Duodenal mucosa (tissue), 2 donors: ENCODE data around the gene LRRC15.

Experiments used
- H3K27ac ChIP-seq: one replicate; pipeline ENCODE4 v1.7.0; 2013; ENCODE audit warnings: low read depth, low read length
- H3K27me3 ChIP-seq, 2 donors: one replicate each; pipeline ENCODE4 v1.7.0; 2013; ENCODE audit warnings: low read length in 2 of 2, control low read depth in 1 of 2; ENCODE audit not compliant: insufficient read depth in 2 of 2, control insufficient read depth in 1 of 2
- H3K36me3 ChIP-seq, 2 donors: one replicate each; pipeline ENCODE4 v1.7.0; 2013; ENCODE audit warnings: low read length in 2 of 2, control low read depth in 1 of 2; ENCODE audit not compliant: insufficient read depth in 2 of 2, control insufficient read depth in 1 of 2
- H3K4me1 ChIP-seq, 2 donors: one replicate each; pipeline ENCODE4 v1.7.0; 2013; ENCODE audit warnings: low read length in 2 of 2, control low read depth in 1 of 2; ENCODE audit not compliant: insufficient read depth in 2 of 2, control insufficient read depth in 1 of 2
- H3K4me3 ChIP-seq, 2 donors: one replicate each; pipeline ENCODE4 v1.7.0; 2013; ENCODE audit warnings: low read length in 2 of 2, low read depth in 1 of 2
- H3K9ac ChIP-seq, 2 donors: one replicate each; pipeline ENCODE4 v1.7.0; 2013; ENCODE audit warnings: low read length in 2 of 2, low read depth in 1 of 2
- H3K9me3 ChIP-seq, 2 donors: one replicate each; pipeline ENCODE4 v1.7.0; 2013; ENCODE audit warnings: low read length in 2 of 2, control low read depth in 1 of 2; ENCODE audit not compliant: control insufficient read depth in 1 of 2

The LRRC15 gene

DNA sequence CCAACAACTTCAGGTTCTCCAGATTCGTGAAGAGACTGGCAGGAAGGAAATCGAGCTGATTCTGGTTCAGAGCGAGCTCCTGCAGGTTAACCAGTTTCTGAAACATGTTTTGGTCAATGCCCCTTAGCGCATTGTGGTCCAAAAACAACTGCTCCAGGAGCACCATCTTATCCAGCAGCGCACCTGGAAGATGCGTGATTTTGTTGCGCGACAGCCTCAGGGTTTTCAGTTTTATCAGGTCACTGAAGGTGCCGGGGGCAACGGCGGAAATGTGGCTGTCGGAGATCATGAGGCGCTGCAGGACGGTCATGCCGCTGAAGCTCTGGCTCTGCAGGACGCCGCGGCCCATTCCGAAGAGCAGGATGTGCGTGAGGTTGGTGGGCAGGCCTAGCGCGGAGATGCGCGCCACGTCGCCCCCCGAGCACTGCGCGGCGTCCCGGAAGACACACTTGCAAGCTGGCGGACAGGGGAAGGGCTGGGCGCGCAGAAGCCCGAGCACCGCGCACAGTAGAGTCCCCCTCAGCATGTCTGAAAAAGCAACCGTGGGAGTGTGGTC lies 28.3 kb upstream of the LRRC15 start:
- no peak overlapping the region for H3K9ac ChIP-seq
- peaks cover 0 to 17% of the 10 kb centered on the region in 2 donors for H3K27me3 ChIP-seq
- no peaks in the 10 kb centered on the region for H3K9me3 ChIP-seq
- H3K4me1 ChIP-seq = peaks cover 20 to 22% of the 10 kb centered on the region in 2 donors
- H3K36me3 ChIP-seq = no peaks in the 10 kb centered on the region
- H3K4me3 ChIP-seq = peak overlapping the region; percentile 39 to 43
- H3K27ac ChIP-seq = no peak overlapping the region

DNA sequence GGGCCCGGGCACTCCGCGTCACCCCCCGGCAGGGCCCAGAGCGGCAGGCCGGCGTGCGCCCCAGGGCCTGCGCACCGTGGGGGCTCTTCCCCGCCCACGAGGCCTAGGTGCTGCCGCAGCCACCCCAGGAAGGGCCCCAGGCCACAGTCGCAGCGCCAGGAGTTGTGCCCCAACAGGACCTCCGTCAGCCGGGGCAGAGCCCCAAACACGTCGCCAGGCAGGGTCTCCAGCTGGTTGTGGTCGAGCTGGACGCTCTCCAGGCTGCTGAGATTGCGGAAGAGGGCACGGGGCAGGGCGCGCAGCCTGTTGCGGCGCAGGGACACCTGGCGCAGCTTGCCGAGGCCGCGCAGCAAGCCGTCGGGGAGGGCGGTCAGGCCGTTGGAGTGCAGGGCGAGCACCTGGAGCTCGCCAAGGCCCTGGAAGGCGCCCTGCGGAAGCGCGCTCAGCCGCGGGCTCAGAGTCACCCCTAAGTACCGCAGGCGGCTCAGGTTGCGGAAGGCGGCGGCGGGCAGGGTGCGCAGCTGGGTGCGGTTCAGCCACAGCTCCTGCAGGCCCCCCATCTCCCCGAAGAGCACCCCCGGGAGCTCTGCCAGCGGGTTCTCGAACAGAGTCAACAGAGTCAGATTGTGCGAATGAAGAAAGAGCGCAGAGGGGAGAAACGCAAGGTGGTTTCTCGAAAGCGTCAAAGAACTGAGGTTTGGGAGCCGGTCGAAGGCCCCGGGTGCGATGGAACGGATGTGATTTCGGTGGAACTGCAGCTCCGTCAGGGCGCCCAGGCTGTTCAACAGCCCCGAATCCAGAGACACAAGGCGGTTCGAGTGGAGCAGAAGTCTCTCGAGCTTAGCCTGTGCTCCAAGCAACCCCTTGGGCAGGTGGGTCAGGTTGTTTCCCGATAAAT lies 27.6 kb upstream of the LRRC15 start:
- no peak overlapping the region for H3K9ac ChIP-seq
- H3K9me3 ChIP-seq = no peaks in the 10 kb centered on the region
- no peak overlapping the region for H3K27ac ChIP-seq
- peaks cover 0 to 17% of the 10 kb centered on the region in 2 donors for H3K27me3 ChIP-seq
- H3K4me3 ChIP-seq = peak overlapping the region; percentile 29 to 43
- H3K4me1 ChIP-seq = peaks cover 20 to 22% of the 10 kb centered on the region in 2 donors
- H3K36me3 ChIP-seq = no peaks in the 10 kb centered on the region

DNA sequence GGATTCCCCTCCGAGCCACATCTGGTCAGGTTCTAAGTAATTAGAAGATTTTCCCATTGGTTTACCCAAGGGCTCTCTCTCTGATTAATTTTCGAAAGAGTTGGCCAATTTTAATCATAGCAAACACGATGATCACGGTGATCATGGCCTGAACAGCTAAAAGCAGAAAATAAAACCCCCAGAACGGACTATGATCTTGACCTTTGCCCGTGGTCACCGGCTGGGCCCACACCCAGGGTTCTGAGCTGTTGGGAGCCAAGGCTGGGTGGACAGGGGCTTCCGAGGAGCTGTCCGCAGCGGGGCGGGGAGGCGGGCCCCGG lies 27.0 kb upstream of the LRRC15 start:
- Histone ChIP-seq H3K4me1 (peaks cover 20 to 22% of the 10 kb centered on the region in 2 donors), H3K27ac (no peak overlapping the region), H3K36me3 (no peaks in the 10 kb centered on the region), H3K9ac (no peak overlapping the region), H3K9me3 (no peaks in the 10 kb centered on the region), H3K4me3 (peak overlapping the region in 1 of 2 donors; percentile 22), H3K27me3 (peaks cover 0 to 17% of the 10 kb centered on the region in 2 donors)

DNA sequence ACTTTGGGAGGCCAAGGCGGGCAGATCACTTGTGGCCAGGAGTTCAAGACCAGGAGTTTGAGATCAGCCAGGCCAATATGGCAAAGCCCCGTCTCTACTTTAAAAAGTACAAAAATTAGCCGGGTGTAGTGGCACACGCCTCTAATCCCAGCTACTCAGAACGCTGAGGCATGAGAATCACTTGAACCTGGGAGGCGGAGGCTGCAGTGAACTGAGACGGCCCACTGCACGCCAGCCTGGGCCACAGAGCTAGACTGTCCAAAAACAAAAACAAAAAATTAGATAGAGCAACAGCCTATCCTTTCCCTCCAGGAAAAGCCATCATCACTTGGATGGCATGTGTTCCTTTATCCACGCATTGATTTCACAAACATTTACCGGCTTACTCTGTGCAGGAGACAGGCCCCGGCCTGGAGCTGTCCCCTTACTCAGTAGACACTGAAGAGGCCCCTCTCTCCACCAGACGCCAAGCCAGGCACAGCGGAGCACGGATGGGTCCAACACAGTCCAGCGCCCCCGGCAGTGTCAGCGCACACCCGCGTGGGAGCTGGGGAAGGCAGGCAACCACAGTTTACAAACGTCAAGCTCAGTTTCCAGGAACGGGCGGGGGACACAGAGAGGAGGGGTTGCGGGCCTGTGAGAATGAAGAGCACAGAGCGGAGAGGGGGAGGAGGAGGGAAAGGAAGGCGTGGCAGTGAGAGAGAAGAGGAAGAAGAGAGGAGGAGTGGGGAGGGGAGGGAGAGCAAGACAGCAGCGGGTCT lies 26.4 kb upstream of the LRRC15 start:
- Histone ChIP-seq H3K9me3 (no peaks in the 10 kb centered on the region), H3K9ac (no peak overlapping the region), H3K4me3 (no peak overlapping the region), H3K36me3 (no peaks in the 10 kb centered on the region), H3K27me3 (peaks cover 0 to 17% of the 10 kb centered on the region in 2 donors), H3K4me1 (peaks cover 20 to 22% of the 10 kb centered on the region in 2 donors), H3K27ac (no peak overlapping the region)

DNA sequence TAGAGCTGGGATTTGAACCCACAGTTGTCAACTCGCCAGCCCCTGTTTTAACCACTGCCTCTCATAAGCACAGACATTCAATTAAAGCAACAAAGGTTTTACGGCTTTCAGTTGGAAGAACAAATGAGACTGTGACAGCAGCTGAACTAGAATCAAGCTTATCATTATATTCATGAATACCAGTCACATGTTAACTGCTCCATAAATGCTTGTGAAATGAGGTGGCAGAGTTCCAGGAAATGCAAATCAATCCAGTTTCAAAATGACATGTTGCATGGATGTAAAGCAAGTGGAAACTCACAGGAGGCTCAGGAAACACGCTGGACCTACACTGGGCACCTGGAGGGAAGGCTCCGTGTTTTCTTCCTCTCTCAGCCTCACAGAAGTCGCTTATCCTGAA lies 25.7 kb upstream of the LRRC15 start:
- Histone ChIP-seq H3K36me3 (no peaks in the 10 kb centered on the region), H3K27me3 (peaks cover 0 to 17% of the 10 kb centered on the region in 2 donors), H3K9ac (no peak overlapping the region), H3K27ac (no peak overlapping the region), H3K9me3 (no peaks in the 10 kb centered on the region), H3K4me1 (peaks cover 20 to 22% of the 10 kb centered on the region in 2 donors), H3K4me3 (no peak overlapping the region)

DNA sequence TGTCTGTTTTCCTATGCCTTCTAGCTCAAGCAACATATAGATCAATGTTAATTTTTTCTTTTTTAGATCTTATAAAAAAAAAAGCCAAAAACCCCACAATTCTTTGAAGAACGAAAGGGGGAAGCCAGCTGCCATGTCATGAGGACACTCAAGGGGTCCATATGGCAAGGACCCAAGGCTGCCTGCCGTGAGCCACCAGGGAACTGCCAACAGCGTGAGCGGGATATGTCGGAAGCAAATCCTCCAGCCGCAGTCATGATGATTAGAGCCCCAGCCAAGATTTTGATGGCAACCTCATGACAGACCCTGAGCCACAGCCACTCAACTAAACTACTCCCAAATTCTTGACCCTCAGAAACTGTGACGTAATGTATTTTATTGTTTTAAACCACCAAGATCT lies 23.0 kb upstream of the LRRC15 start:
- Histone ChIP-seq H3K27ac (no peak overlapping the region), H3K36me3 (no peaks in the 10 kb centered on the region), H3K4me3 (no peak overlapping the region)

DNA sequence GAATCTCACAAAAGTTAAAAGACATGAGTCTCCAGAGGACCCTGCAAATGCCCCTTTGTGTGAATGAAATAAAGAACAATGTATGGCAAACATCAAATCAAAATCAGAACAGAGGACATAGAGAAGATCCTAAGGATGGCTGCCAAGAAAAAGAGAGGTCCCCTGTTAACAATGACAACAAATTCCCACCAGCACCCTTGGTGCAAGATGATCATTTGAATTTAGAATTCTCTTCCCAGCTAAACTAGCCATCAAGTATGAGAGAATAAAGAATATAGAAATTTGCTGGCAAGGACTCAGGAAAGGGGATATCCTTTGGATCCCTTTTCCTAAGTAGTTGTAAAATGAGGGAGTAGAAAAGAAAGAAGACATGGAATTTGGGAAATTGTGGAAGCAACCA lies 21.3 kb upstream of the LRRC15 start:
- Histone ChIP-seq H3K4me1 (peaks cover 10 to 12% of the 10 kb centered on the region in 2 donors), H3K9ac (no peak overlapping the region), H3K27me3 (no peaks in the 10 kb centered on the region), H3K4me3 (no peak overlapping the region), H3K27ac (no peak overlapping the region), H3K9me3 (no peaks in the 10 kb centered on the region), H3K36me3 (no peaks in the 10 kb centered on the region)

More for the DNA sequence above, 23.0 kb upstream of the LRRC15 start:
- Histone ChIP-seq H3K9me3 (no peaks in the 10 kb centered on the region), H3K27me3 (peaks cover 0 to 9% of the 10 kb centered on the region in 2 donors), H3K9ac (no peak overlapping the region), H3K4me1 (peaks cover 17% of the 10 kb centered on the region in 2 donors)

DNA sequence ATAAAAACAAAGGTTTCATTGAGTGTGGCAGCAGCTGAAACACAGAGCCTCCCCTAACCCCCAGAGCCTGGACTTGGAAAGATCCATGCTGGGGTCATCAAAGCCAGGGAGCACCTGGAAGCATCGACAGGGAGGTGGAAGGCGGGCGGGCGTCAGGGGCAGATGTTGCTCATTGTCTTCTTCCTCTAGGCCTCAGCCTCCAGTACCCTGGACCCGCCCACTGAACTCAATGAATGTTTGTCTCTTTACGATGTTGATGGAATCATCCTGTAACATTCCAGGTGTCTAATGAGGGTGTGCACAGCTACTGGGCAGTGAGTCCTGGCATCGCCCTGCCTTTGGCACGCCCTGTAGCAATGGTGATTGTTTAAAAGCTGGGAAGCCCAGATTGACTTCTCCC lies 19.7 kb upstream of the LRRC15 start:
- Histone ChIP-seq H3K36me3 (no peaks in the 10 kb centered on the region), H3K27me3 (no peaks in the 10 kb centered on the region), H3K27ac (no peak overlapping the region), H3K9ac (no peak overlapping the region), H3K4me1 (no peaks in the 10 kb centered on the region), H3K9me3 (no peaks in the 10 kb centered on the region), H3K4me3 (no peak overlapping the region)

DNA sequence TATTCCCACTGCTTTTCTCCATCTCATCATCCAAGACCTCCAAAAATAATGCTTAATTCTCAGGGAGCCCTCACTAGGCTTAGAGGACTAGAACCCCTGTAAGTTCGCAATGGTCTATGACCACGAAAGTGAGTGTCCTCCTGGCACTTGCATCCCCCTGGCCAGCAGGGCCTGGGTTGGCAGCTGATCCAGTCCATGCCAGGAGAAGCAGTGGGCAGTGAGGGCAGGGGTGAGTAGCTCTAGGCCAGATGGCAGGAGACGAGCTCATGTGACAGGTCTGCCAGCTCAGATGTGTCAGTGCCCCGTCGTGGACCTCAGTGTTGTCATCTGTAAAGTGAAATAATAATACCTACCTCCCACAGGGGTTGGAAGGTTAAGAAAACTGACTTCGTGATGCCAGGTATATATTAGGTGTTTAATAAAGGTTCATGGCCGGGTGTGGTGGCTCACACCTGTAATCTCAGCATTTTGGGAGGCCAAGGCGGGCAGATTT lies 18.4 kb upstream of the LRRC15 start:
- no peak overlapping the region for H3K4me3 ChIP-seq
- no peaks in the 10 kb centered on the region for H3K36me3 ChIP-seq
- no peak overlapping the region for H3K9ac ChIP-seq
- no peak overlapping the region for H3K27ac ChIP-seq
- no peaks in the 10 kb centered on the region for H3K27me3 ChIP-seq
- H3K9me3 ChIP-seq = no peaks in the 10 kb centered on the region
- H3K4me1 ChIP-seq = no peaks in the 10 kb centered on the region

DNA sequence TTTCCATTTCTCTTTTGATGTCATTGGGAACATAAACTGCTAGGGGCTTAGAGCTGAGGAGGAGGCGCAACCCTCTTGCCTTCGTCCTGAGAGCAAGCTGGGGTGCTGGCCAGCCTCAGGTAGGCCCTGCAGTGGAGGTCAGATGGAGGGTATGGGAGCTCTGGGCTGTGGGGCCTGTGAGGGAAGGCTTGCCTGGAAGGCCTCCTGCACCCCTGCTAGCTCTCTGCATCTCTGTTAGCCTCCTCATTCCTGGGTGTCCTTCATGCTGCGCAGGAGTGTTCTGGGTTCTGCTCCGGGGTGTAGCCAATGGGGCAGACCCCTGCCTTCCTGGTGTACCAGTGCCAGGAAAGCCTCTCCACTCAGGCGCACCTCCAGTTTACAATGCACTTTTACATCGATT lies 17.7 kb upstream of the LRRC15 start:
- H3K36me3 ChIP-seq = no peaks in the 10 kb centered on the region
- H3K9me3 ChIP-seq = no peaks in the 10 kb centered on the region
- no peak overlapping the region for H3K9ac ChIP-seq
- no peaks in the 10 kb centered on the region for H3K27me3 ChIP-seq
- H3K4me1 ChIP-seq = no peaks in the 10 kb centered on the region
- no peak overlapping the region for H3K27ac ChIP-seq
- no peak overlapping the region for H3K4me3 ChIP-seq
